K562 (cell line): ENCODE data around the gene SFPQ. TPM values are rescaled to one million over a fixed set of nuclear protein-coding genes. Genes with fewer than 3 reads are reported as not detected.

ENCODE experiments used
- BCLAF1 ChIP-seq, 2 experiments: fragments of 450-650 bp in 1 of 2; IDR thresholded peaks; 2 replicates each; pipeline ENCODE4 v1.6.1; 2011 to 2017; ENCODE audit warnings: low read depth in 2 of 2, antibody characterized with exemption in 1 of 2, borderline replicate concordance in 1 of 2, low read length in 1 of 2, mild to moderate bottlenecking in 1 of 2, mixed read lengths in 1 of 2; ENCODE audit not compliant: control insufficient read depth in 1 of 2
- CSDE1 ChIP-seq, 2 experiments: fragments of 450-650 bp; IDR thresholded peaks; 2 replicates each; pipeline ENCODE4 v1.6.1; 2016; ENCODE audit warnings: mild to moderate bottlenecking in 1 of 2
- CTBP1 ChIP-seq: fragments of 450-650 bp; IDR thresholded peaks from 2 replicates; pipeline ENCODE4 v1.6.1; 2016; ENCODE audit warnings: borderline replicate concordance
- ESRRA ChIP-seq: fragments of 450-650 bp; IDR thresholded peaks from 2 replicates; pipeline ENCODE4 v1.6.1; 2014; ENCODE audit warnings: low read depth, mild to moderate bottlenecking, moderate library complexity, borderline replicate concordance
- HES1 ChIP-seq: fragments of 450-650 bp; IDR thresholded peaks from 2 replicates; pipeline ENCODE4 v1.6.1; 2016; ENCODE audit warnings: low read depth, mild to moderate bottlenecking, moderate library complexity
- HSF4 ChIP-seq: fragments of 250-450 bp; sonication (Bioruptor Pico); IDR thresholded peaks from 2 replicates; pipeline ENCODE4 v2.1.2; 2022; ENCODE audit warnings: mild to moderate bottlenecking, moderate library complexity, borderline replicate concordance
- LARP7 ChIP-seq: fragments of 450-650 bp; IDR thresholded peaks from 2 replicates; pipeline ENCODE4 v1.6.1; 2016
- MAFF ChIP-seq: IDR thresholded peaks from 2 replicates; pipeline ENCODE4 v1.6.1; 2012; ENCODE audit warnings: low read length, improper control_type of control experiment
- MLX ChIP-seq, 2 experiments: fragments of 450-650 bp in 1 of 2; sonication (generic) in 1 of 2; formaldehyde crosslinking; conservative IDR thresholded peaks; 2 replicates each; pipeline versions ENCODE4 v1.4.0 to v1.8.1; 2020 to 2022; ENCODE audit warnings: mild to moderate bottlenecking in 1 of 2, missing genetic modification reagents in 1 of 2
- MXI1 ChIP-seq: IDR thresholded peaks from 2 replicates; pipeline ENCODE4 v1.6.1; 2011; ENCODE audit warnings: low read depth, mild to moderate bottlenecking, improper control_type of control experiment, low read length
- PHB2 ChIP-seq: fragments of 450-650 bp; IDR thresholded peaks from 2 replicates; pipeline ENCODE4 v1.6.1; 2017; ENCODE audit warnings: low read depth
- PURB ChIP-seq: sonication (generic); formaldehyde crosslinking; IDR thresholded peaks from 2 replicates; pipeline ENCODE4 v1.9.0; 2021; ENCODE audit warnings: low read depth, mild to moderate bottlenecking, missing genetic modification reagents
- RFX1 ChIP-seq: fragments of 450-650 bp; IDR thresholded peaks from 2 replicates; pipeline ENCODE4 v1.6.1; 2016; ENCODE audit warnings: mild to moderate bottlenecking, moderate library complexity
- SNRNP70 ChIP-seq: fragments of 200-400 bp; formaldehyde crosslinking; optimal IDR thresholded peaks from 2 replicates; pipeline ENCODE3; 2017; ENCODE audit warnings: low read depth, low read length
- SRF ChIP-seq, 2 experiments: fragments of 250-450, 450-650 bp in 1 of 2; sonication (Bioruptor Pico) in 1 of 2; sonication (generic) in 1 of 2; formaldehyde crosslinking; IDR thresholded peaks; 2 replicates each; pipeline versions ENCODE4 v1.5.0 to v1.5.1; 2020 to 2022; ENCODE audit warnings: mild to moderate bottlenecking in 1 of 2, missing genetic modification reagents in 1 of 2
- SUPT5H ChIP-seq: fragments of 450-650 bp; IDR thresholded peaks from 2 replicates; pipeline ENCODE4 v1.6.1; 2016
- TAF15 ChIP-seq: fragments of 200-400 bp; formaldehyde crosslinking; IDR thresholded peaks from 2 replicates; pipeline ENCODE4 v1.6.1; 2017; ENCODE audit warnings: mild to moderate bottlenecking, low read depth, low read length, moderate library complexity
- TFAP4 ChIP-seq: sonication (generic); formaldehyde crosslinking; IDR thresholded peaks from 2 replicates; pipeline ENCODE4 v1.8.0; 2022; ENCODE audit warnings: missing genetic modification reagents, mild to moderate bottlenecking, moderate library complexity, borderline replicate concordance
- TSC22D4 ChIP-seq: fragments of 450-650 bp; IDR thresholded peaks from 2 replicates; pipeline ENCODE4 v1.6.1; 2016; ENCODE audit warnings: missing genetic modification characterization, missing biosample characterization, control low read depth
- ZNF133 ChIP-seq: fragments of 250-450 bp; sonication (Bioruptor Pico); IDR thresholded peaks from 2 replicates; pipeline ENCODE4 v1.4.0; 2020; ENCODE audit warnings: mild to moderate bottlenecking
- ZNF780A ChIP-seq: fragments of 250-450 bp; sonication (Bioruptor Pico); IDR thresholded peaks from 2 replicates; pipeline ENCODE4 v1.5.0; 2021; ENCODE audit warnings: mild to moderate bottlenecking
- polyA plus RNA-seq, 8 experiments: library from polyadenylated mRNA; depleted of rRNA in 4 of 8; stranded (reverse) in 5 of 8; unstranded in 3 of 8; fragments of >200 nt; fragmentation: Nextera tagmentation in 2 of 8; fragmentation: Illumina TruSeq in 1 of 8; extraction: Ambion mirVana in 2 of 8; extraction: Trizol in 1 of 8; gene quantifications; 2 replicates each; pipeline versions ENCODE4 v1.2.1 to v1.2.3, GENCODE V29; 2011 to 2014; ENCODE audit warnings: inconsistent platforms in 1 of 8, missing spikeins in 1 of 8
- total RNA-seq, 7 experiments: library from RNA; depleted of rRNA in 6 of 7; stranded (reverse); fragments of >200 nt in 6 of 7; fragmentation: Illumina TruSeq in 2 of 7; extraction: Trizol in 2 of 7; gene quantifications; 2 replicates each; pipeline versions ENCODE4 v1.2.1 to v1.2.3, GENCODE V29; 2011 to 2021; ENCODE audit warnings: low replicate concordance in 1 of 7

Gene SFPQ
- total and polyA plus RNA-seq, 9 of the 15 experiments (the other 6 are each of a cell fraction or from before 2014, with no cell fraction given) = 69.7 to 562 (median 399) TPM

GRCh38 chr1:35191429-35192055 is 1.4 kb downstream of the SFPQ start (continued):
- TF ChIP-seq SRF (CRISPR knock-in tag; IDR thresholded peaks at IDR 0.05) (0 out of 4 replicates have a peak, but pooled peaks of 1 of the 2 experiments have one; percentile 33), LARP7 (0 out of 2 replicates have a peak, but pooled peaks have one; percentile 69), HSF4 (no peak), MLX (CRISPR knock-in tag; conservative IDR thresholded peaks at IDR 0.05) (no peak), MXI1 (0 out of 2 replicates have a peak, but pooled peaks have one; percentile 39), HES1 (0 out of 2 replicates have a peak, but pooled peaks have one; percentile 18), PURB (CRISPR knock-in tag) (no peak), CSDE1 (IDR thresholded peaks at IDR 0.05) (peak in 1 of 2 experiments; percentile 37; a peak in 1 of 4 replicates), ZNF133 (CRISPR knock-in tag) (no peak), CTBP1 (no peak), TAF15 (no peak), PHB2 (peak; percentile 53; the same call in 1 of the 2 replicates), TFAP4 (CRISPR knock-in tag) (0 out of 2 replicates have a peak, but pooled peaks have one; percentile 17), RFX1 (no peak), TSC22D4 (tag) (no peak), MAFF (no peak), ESRRA (no peak), SUPT5H (peak; percentile 39; the same call in 1 of the 2 replicates), SNRNP70 (no peak), ZNF780A (no peak), BCLAF1 (IDR thresholded peaks at IDR 0.05; ENCODE audit: borderline replicate concordance in 1 of 2, control insufficient read depth in 1 of 2, low read depth in 2 of 2, low read length in 1 of 2) (peak in 1 of 2 experiments; percentile 51; a peak in 1 of 4 replicates)
